Thoracic aorta (tissue), 2 donors: ENCODE measurements around the gene GPATCH8. TPM values are rescaled to one million over a fixed set of nuclear protein-coding genes. Genes with fewer than 3 reads are reported as not detected.

Source experiments
- ATAC-seq: fragments of 150-250 bp; one replicate; pipeline ENCODE4 v1.8.0; 2017; ENCODE audit warnings: low read depth; ENCODE audit not compliant: insufficient number of reproducible peaks, low FRiP score
- DNase-seq: peaks from one replicate; pipeline ENCODE4 v3.0.0-alpha.2; 2020; ENCODE audit warnings: low spot score
- H3K27ac ChIP-seq, 2 donors: fragments of 200-600 bp; sonication (generic); 1 replicate in 1 of 2; 2 replicates in 1 of 2; pipeline ENCODE4 v1.5.1; 2016; ENCODE audit warnings: mild to moderate bottlenecking in 2 of 2, moderate library complexity in 2 of 2
- H3K27me3 ChIP-seq: fragments of 200-600 bp; sonication (generic); replicated peaks from 2 replicates; pipeline ENCODE4 v1.6.0; 2016; ENCODE audit warnings: mild to moderate bottlenecking; ENCODE audit not compliant: insufficient read depth
- H3K36me3 ChIP-seq: fragments of 200-600 bp; sonication (generic); one replicate; pipeline ENCODE4 v1.5.1; 2016
- H3K4me1 ChIP-seq, 2 donors: fragments of 200-600 bp; sonication (generic); 1 replicate in 1 of 2; 2 replicates in 1 of 2; pipeline versions ENCODE4 v1.5.1 to v1.6.0; 2016; ENCODE audit warnings: low read depth in 2 of 2, mild to moderate bottlenecking in 1 of 2; ENCODE audit not compliant: control insufficient read depth in 1 of 2
- H3K4me3 ChIP-seq: fragments of 200-600 bp; sonication (generic); 2 replicates; pipeline ENCODE4 v1.5.1; 2016; ENCODE audit warnings: mild to moderate bottlenecking
- H3K9me3 ChIP-seq: fragments of 200-600 bp; sonication (generic); 2 replicates; pipeline ENCODE4 v1.5.1; 2016
- total RNA-seq, 2 donors: library from RNA; depleted of rRNA; stranded (reverse); fragments of >200 nt; gene quantifications; one replicate each; pipeline versions ENCODE4 v1.1.0 to v1.2.3, GENCODE V29; 2016
- TF ChIP-seq, protein P1 (sequence below): fragments of 200-600 bp; sonication (generic); IDR thresholded peaks from one replicate; pipeline ENCODE4 v1.5.1; 2019; ENCODE audit warnings: antibody characterized with exemption

GPATCH8 gene
- total RNA-seq, 2 donors from 2014 or later = 39.3 to 56.1 TPM

DNA sequence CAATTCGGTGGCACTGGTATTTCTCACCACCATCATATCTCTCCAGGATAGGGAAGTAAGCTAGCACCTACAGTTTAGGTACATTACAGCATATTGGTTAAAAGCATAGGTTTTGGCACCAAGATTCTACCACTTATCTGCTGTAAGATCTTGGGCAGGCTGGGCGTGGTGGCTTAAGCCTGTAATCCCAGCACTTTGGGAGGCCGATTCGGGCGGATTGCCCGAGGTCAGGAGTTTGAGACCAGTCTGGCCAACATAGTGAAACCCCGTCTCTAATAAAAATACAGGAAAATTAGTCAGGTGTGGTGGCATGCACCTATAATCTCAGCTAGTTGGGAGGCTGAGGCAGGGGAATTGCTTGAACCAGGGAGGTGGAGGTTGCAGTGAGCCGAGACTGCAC, 51.4 kb downstream of the GPATCH8 start:
- Histone ChIP-seq H3K9me3 (no peaks in the 10 kb centered on the region), H3K27me3 (no peaks in the 10 kb centered on the region), H3K4me3 (no peak overlapping the region), H3K36me3 (no peaks in the 10 kb centered on the region), H3K4me1 (no peaks in the 10 kb centered on the region), H3K27ac (no peak overlapping the region)
- ATAC-seq = no peak
- TF ChIP-seq, protein P1, sequence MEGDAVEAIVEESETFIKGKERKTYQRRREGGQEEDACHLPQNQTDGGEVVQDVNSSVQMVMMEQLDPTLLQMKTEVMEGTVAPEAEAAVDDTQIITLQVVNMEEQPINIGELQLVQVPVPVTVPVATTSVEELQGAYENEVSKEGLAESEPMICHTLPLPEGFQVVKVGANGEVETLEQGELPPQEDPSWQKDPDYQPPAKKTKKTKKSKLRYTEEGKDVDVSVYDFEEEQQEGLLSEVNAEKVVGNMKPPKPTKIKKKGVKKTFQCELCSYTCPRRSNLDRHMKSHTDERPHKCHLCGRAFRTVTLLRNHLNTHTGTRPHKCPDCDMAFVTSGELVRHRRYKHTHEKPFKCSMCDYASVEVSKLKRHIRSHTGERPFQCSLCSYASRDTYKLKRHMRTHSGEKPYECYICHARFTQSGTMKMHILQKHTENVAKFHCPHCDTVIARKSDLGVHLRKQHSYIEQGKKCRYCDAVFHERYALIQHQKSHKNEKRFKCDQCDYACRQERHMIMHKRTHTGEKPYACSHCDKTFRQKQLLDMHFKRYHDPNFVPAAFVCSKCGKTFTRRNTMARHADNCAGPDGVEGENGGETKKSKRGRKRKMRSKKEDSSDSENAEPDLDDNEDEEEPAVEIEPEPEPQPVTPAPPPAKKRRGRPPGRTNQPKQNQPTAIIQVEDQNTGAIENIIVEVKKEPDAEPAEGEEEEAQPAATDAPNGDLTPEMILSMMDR = no peak
- DNase-seq = no peak

- ATAC-seq = no peak
- TF ChIP-seq, protein P1 = no peak
- Histone ChIP-seq H3K9me3 (no peaks in the 10 kb centered on the region), H3K4me1 (no peaks in the 10 kb centered on the region), H3K27ac (no peak overlapping the region), H3K36me3 (no peaks in the 10 kb centered on the region), H3K27me3 (no peaks in the 10 kb centered on the region), H3K4me3 (no peak overlapping the region)
- DNase-seq = no peak
These were observed 52.1 kb downstream of the GPATCH8 start for GRCh38 chr17:44451016-44451627.

DNA sequence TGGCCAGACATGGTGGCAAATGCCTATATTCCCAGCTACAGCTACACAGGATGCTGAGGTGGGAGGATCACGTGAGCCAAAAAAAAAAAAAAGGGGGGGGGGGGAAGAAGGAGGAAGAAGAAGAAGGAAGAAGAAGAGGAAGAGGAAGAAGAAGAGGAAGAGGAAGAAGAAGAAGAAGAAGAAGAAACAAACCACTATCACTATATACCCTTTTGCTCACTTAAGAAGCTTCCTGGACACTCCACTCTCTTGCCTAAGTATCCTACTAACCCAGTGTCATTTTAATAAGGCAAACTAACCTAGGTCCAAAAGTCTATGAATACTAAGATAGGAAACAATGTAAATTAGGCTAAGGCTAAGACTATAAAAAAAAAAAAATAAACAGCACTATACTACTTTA, 54.8 kb downstream of the GPATCH8 start:
- H3K27ac ChIP-seq = no peak overlapping the region
- no peaks in the 10 kb centered on the region for H3K4me1 ChIP-seq
- no peak overlapping the region for H3K4me3 ChIP-seq
- no peaks in the 10 kb centered on the region for H3K9me3 ChIP-seq
- no peak for ATAC-seq
- no peaks in the 10 kb centered on the region for H3K36me3 ChIP-seq
- no peaks in the 10 kb centered on the region for H3K27me3 ChIP-seq
- TF ChIP-seq, protein P1 = no peak
- no peak for DNase-seq

GRCh38 chr17:44444735-44445105, 58.5 kb downstream of the GPATCH8 start:
- Histone ChIP-seq H3K27ac (no peak overlapping the region), H3K27me3 (no peaks in the 10 kb centered on the region), H3K9me3 (no peaks in the 10 kb centered on the region), H3K4me3 (no peak overlapping the region), H3K4me1 (no peaks in the 10 kb centered on the region), H3K36me3 (no peaks in the 10 kb centered on the region)
- TF ChIP-seq, protein P1 = no peak
- DNase-seq (no peak), ATAC-seq (no peak)

DNA sequence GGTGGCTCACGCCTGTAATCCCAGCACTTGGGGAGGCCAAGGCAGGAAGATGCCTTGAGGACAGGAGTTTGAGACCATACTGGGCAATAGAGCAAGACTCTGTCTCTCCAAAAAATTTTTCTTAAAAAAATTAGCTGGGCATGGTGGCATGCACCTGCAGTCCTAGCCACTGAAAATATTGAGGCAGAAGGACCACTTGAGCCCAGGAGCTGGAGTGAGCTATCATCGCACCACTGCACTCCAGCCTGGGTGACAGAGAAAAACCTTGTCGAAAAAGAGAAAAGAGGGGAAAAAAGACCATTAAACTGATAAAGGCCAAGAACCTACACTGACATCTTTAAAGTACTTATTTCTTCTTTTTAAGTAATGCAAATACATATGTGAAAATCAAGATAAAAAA, 60.4 kb downstream of the GPATCH8 start:
- no peaks in the 10 kb centered on the region for H3K27me3 ChIP-seq
- no peaks in the 10 kb centered on the region for H3K36me3 ChIP-seq
- no peak overlapping the region for H3K4me3 ChIP-seq
- ATAC-seq (no peak), DNase-seq (no peak)
- H3K27ac ChIP-seq = no peak overlapping the region
- H3K4me1 ChIP-seq = peaks cover 6 to 8% of the 10 kb centered on the region in 2 donors
- no peaks in the 10 kb centered on the region for H3K9me3 ChIP-seq
- TF ChIP-seq, protein P1 = no peak
